ENCODE data around the gene LRRC8B. TPM values are rescaled to one million over a fixed set of nuclear protein-coding genes. Genes with fewer than 3 reads are reported as not detected.

Gene LRRC8B
- total and polyA plus RNA-seq, 2 of the 8 experiments (the other 6 are each of a cell fraction or from before 2014, with no cell fraction given) = 18.4 to 29.2 TPM

GRCh38 chr1:89613928-89614327 lies 89.3 kb downstream of the LRRC8B start (continued):
- TF ChIP-seq RBBP5 (IDR thresholded peaks at IDR 0.05; ENCODE audit: borderline replicate concordance, low read depth, low read length) (no peak), E2F6 (IDR thresholded peaks at IDR 0.05) (no peak), TBP (IDR thresholded peaks at IDR 0.05; ENCODE audit: low read depth, low read length) (no peak), TAF1 (IDR thresholded peaks at IDR 0.05; ENCODE audit: low read depth, low read length) (no peak), CHD7 (IDR thresholded peaks at IDR 0.05; ENCODE audit: insufficient replicate concordance, low read length) (no peak), ASH2L (IDR thresholded peaks at IDR 0.05; ENCODE audit: low read length) (no peak), SRF (IDR thresholded peaks at IDR 0.05; ENCODE audit: low read depth, low read length) (no peak)

Measured in H1 (cell line).